DND-41 (cell line): Measurements from ENCODE around the gene CH25H.
"Not testable (repeated sequence)": the region's sequence is repeated elsewhere in the genome, so short reads cannot be mapped to it uniquely, and the experiment has no call there.

Experiments used
- ATAC-seq: fragments of 200-7000 bp; cut with Tn5 transposase; 3 replicates; pipeline ENCODE4 v1.9.1; 2021; ENCODE audit warnings: low read depth; ENCODE audit not compliant: insufficient read depth
- DNase-seq: peaks from one replicate; pipeline ENCODE4 v3.0.0-alpha.2; 2020
- H2AFZ ChIP-seq: 2 replicates; pipeline ENCODE4 v1.6.0; 2012; ENCODE audit warnings: low read depth, low read length
- H3K27ac ChIP-seq: 2 replicates; pipeline ENCODE4 v1.5.1; 2012; ENCODE audit warnings: low read length, inconsistent platforms
- H3K27me3 ChIP-seq: fragments of 200-600 bp; sonication (generic); 2 replicates; pipeline ENCODE4 v1.6.0; 2012; ENCODE audit warnings: low read length, mild to moderate bottlenecking, inconsistent platforms; ENCODE audit not compliant: insufficient read depth, poor library complexity
- H3K36me3 ChIP-seq: 2 replicates; pipeline ENCODE4 v1.5.1; 2012; ENCODE audit warnings: low read length, inconsistent platforms; ENCODE audit not compliant: insufficient read depth
- H3K4me1 ChIP-seq: 2 replicates; pipeline ENCODE4 v1.5.1; 2012; ENCODE audit warnings: mild to moderate bottlenecking, low read length; ENCODE audit not compliant: insufficient read depth
- H3K4me2 ChIP-seq: 2 replicates; pipeline ENCODE4 v1.6.0; 2012; ENCODE audit warnings: mild to moderate bottlenecking, moderate library complexity, low read length, inconsistent platforms; ENCODE audit not compliant: insufficient read depth
- H3K4me3 ChIP-seq, 2 experiments: fragments of 200-600 bp in 1 of 2; shearing (Covaris generic) in 1 of 2; 2 replicates each; pipeline ENCODE4 v1.5.1; 2012 to 2016; ENCODE audit warnings: inconsistent platforms in 2 of 2, low read length in 2 of 2, mild to moderate bottlenecking in 2 of 2, low read depth in 1 of 2, moderate library complexity in 1 of 2
- H3K79me2 ChIP-seq: 2 replicates; pipeline ENCODE4 v1.6.0; 2012; ENCODE audit warnings: low read length, inconsistent platforms; ENCODE audit not compliant: insufficient read depth
- H3K9ac ChIP-seq: 2 replicates; pipeline ENCODE4 v1.6.0; 2012; ENCODE audit warnings: low read depth, mild to moderate bottlenecking, inconsistent platforms, low read length, moderate library complexity
- H3K9me3 ChIP-seq: 2 replicates; pipeline ENCODE4 v1.5.1; 2012; ENCODE audit warnings: low read length, moderate library complexity, mild to moderate bottlenecking, inconsistent platforms; ENCODE audit not compliant: insufficient read depth, severe bottlenecking
- H4K20me1 ChIP-seq: 2 replicates; pipeline ENCODE4 v1.6.0; 2012; ENCODE audit warnings: low read length; ENCODE audit not compliant: insufficient read depth
- CTCF ChIP-seq: IDR thresholded peaks from 2 replicates; pipeline ENCODE4 v1.5.1; 2012; ENCODE audit warnings: borderline replicate concordance, low read length, moderate library complexity, mild to moderate bottlenecking; ENCODE audit not compliant: poor library complexity, severe bottlenecking; ENCODE audit errors: extremely low read depth
- EZH2 ChIP-seq: IDR thresholded peaks from 3 replicates; pipeline ENCODE4 v1.6.1; 2012; ENCODE audit warnings: borderline replicate concordance, low read depth, mild to moderate bottlenecking, moderate library complexity, low read length, inconsistent platforms; ENCODE audit not compliant: severe bottlenecking

The CH25H gene

GRCh38 chr10:89175816-89176215, 31.3 kb downstream of the CH25H start:
- Histone ChIP-seq H3K36me3 (no peaks in the 10 kb centered on the region), H3K27me3 (peaks cover 15% of the 10 kb centered on the region), H3K4me2 (no peak overlapping the region)

GRCh38 chr10:89173075-89173474, 34.0 kb downstream of the CH25H start:
- Histone ChIP-seq H3K4me3 (no peak overlapping the region), H3K9ac (no peak overlapping the region), H3K27me3 (peaks cover 17% of the 10 kb centered on the region), H3K9me3 (no peaks in the 10 kb centered on the region), H3K27ac (no peak overlapping the region), H4K20me1 (no peaks in the 10 kb centered on the region), H3K79me2 (no peaks in the 10 kb centered on the region), H3K4me1 (no peaks in the 10 kb centered on the region), H2AFZ (no peak overlapping the region), H3K36me3 (no peaks in the 10 kb centered on the region), H3K4me2 (no peak overlapping the region)
- ATAC-seq (no peak), DNase-seq (no peak)
- TF ChIP-seq EZH2 (no peak), CTCF (no peak)

More at GRCh38 chr10:89175816-89176215, 31.3 kb downstream of the CH25H start:
- DNase-seq, result no peak
- Histone ChIP-seq H3K4me1 (no peaks in the 10 kb centered on the region), H3K9me3 (no peaks in the 10 kb centered on the region), H3K4me3 (no peak overlapping the region), H2AFZ (no peak overlapping the region), H3K27ac (no peak overlapping the region), H3K79me2 (no peaks in the 10 kb centered on the region), H3K9ac (no peak overlapping the region), H4K20me1 (no peaks in the 10 kb centered on the region)
- TF ChIP-seq EZH2 (no peak), CTCF (no peak)
- ATAC-seq, result no peak

GRCh38 chr10:89171996-89172395, 35.1 kb downstream of the CH25H start:
- H3K4me1 ChIP-seq, result no peaks in the 10 kb centered on the region
- H3K79me2 ChIP-seq, result no peaks in the 10 kb centered on the region
- ATAC-seq, result no peak
- no peaks in the 10 kb centered on the region for H3K9me3 ChIP-seq
- no peak for DNase-seq
- no peak overlapping the region for H3K9ac ChIP-seq
- peaks cover 17% of the 10 kb centered on the region for H3K27me3 ChIP-seq
- no peaks in the 10 kb centered on the region for H4K20me1 ChIP-seq
- H3K4me3 ChIP-seq, result no peak overlapping the region
- H3K27ac ChIP-seq, result no peak overlapping the region
- no peak overlapping the region for H3K4me2 ChIP-seq
- H3K36me3 ChIP-seq, result no peaks in the 10 kb centered on the region
- no peak overlapping the region for H2AFZ ChIP-seq
- TF ChIP-seq EZH2 (no peak), CTCF (no peak)

GRCh38 chr10:89171263-89171872, 35.7 kb downstream of the CH25H start:
- ATAC-seq (no peak), DNase-seq (no peak)
- Histone ChIP-seq H3K27me3 (peaks cover 21% of the 10 kb centered on the region), H4K20me1 (no peaks in the 10 kb centered on the region), H3K9ac (no peak overlapping the region), H2AFZ (no peak overlapping the region), H3K27ac (no peak overlapping the region), H3K36me3 (no peaks in the 10 kb centered on the region), H3K9me3 (no peaks in the 10 kb centered on the region), H3K4me2 (no peak overlapping the region), H3K79me2 (no peaks in the 10 kb centered on the region), H3K4me1 (no peaks in the 10 kb centered on the region), H3K4me3 (no peak overlapping the region)
- TF ChIP-seq EZH2 (no peak), CTCF (no peak)

GRCh38 chr10:89168354-89168900, 38.7 kb downstream of the CH25H start:
- H3K27ac ChIP-seq, H3K9ac ChIP-seq, H3K4me1 ChIP-seq, DNase-seq, H2AFZ ChIP-seq, H4K20me1 ChIP-seq, H3K4me2 ChIP-seq, ATAC-seq, H3K9me3 ChIP-seq, H3K36me3 ChIP-seq, H3K79me2 ChIP-seq, H3K4me3 ChIP-seq: not testable (repeated sequence)
- H3K27me3 ChIP-seq, result peaks cover 18% of the 10 kb centered on the region
